Activated naive CD8-positive, alpha-beta T cell treated with anti-CD3 and anti-CD28 coated beads for 36 hours (primary cell): ENCODE results near the gene AUP1. TPM values are rescaled to one million over a fixed set of nuclear protein-coding genes. Genes with fewer than 3 reads are reported as not detected.
A peak's percentile ranks its signal among the peaks of the same experiment; 100 is the strongest.
"Not testable (repeated sequence)": the region's sequence is repeated elsewhere in the genome, so short reads cannot be mapped to it uniquely, and the experiment has no call there.

Experiments used
- DNase-seq: peaks from one replicate; pipeline ENCODE4 v3.0.0; 2021
- H3K27ac Mint-ChIP-seq: one replicate; pipeline ENCODE4 v1.8.0; 2022; ENCODE audit warnings: mild to moderate bottlenecking, moderate library complexity, mixed read lengths
- H3K27me3 Mint-ChIP-seq: one replicate; pipeline ENCODE4 v1.8.0; 2022; ENCODE audit warnings: mild to moderate bottlenecking, mixed read lengths
- H3K36me3 Mint-ChIP-seq: one replicate; pipeline ENCODE4 v1.8.0; 2021; ENCODE audit warnings: mild to moderate bottlenecking, mixed read lengths
- H3K4me1 Mint-ChIP-seq: one replicate; pipeline ENCODE4 v1.8.0; 2021; ENCODE audit warnings: mixed read lengths
- H3K4me3 Mint-ChIP-seq: one replicate; pipeline ENCODE4 v1.8.0; 2022; ENCODE audit warnings: mild to moderate bottlenecking, moderate library complexity, mixed read lengths
- H3K9me3 Mint-ChIP-seq: one replicate; pipeline ENCODE4 v1.8.0; 2022; ENCODE audit warnings: mixed read lengths
- total RNA-seq, 2 experiments: library from RNA; stranded (reverse); gene quantifications; one replicate each; pipeline ENCODE4 v1.2.3, GENCODE V29; 2021

The AUP1 gene
- total RNA-seq, 2 experiments from 2014 or later = 138 to 140 TPM

DNA sequence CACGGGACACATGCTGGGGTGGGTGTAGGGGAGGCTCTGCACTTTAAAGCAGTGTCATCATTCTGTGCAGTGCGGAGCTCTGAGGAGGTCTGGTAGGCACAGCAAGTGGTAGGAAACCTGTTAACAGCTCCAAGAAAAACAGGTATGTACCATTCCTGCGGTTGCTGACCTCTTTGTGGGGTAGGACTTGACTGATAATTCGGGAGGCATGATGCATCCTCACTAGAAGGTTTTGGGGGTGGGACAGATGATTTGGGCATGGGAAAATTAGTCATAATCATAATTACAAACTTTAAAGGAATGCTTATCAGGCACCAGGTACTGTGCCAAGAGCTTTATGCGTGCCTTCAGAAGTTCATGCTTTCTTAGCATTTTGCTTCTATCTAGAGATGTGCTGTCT, 34.7 kb upstream of the AUP1 start:
- H3K4me3 Mint-ChIP-seq = no peak overlapping the region
- H3K9me3 Mint-ChIP-seq = no peaks in the 10 kb centered on the region
- peaks cover 32% of the 10 kb centered on the region for H3K4me1 Mint-ChIP-seq
- H3K36me3 Mint-ChIP-seq = peaks cover 3% of the 10 kb centered on the region
- H3K27ac Mint-ChIP-seq = no peak overlapping the region
- H3K27me3 Mint-ChIP-seq = peaks cover 35% of the 10 kb centered on the region
- no peak for DNase-seq

DNA sequence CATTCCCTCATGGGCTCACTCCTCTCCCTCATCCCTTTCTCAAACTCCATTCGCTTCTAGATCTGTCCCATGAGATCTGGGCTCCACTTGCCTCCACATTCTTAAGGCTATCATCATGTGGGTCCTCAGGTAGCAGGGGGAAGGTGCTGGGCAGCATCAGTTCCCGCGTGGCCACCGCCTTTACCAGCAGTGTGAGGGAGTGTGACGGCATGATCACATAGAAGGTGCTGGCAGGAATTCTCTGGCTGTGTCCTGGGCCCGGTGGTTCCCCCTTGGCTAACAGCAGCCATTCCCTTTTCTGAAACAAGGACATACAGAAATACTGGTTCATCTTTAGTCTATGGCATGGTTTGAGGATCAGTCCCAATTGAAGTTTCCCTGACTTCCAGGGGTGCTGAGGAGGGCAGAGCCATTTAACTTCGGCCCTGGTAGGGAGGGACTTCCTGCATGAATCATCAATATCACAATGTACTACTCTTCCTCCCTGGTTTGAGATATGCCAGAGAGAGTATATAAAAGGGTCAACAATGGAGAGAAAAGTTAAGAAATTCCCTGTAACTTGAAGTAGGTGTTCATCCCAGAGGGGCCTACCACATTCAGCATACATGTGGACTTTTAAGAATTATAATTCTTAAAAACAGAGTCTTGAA, 32.7 kb upstream of the AUP1 start:
- Mint-ChIP-seq H3K4me1 (peaks cover 22% of the 10 kb centered on the region), H3K27ac (no peak overlapping the region), H3K27me3 (peaks cover 35% of the 10 kb centered on the region), H3K4me3 (no peak overlapping the region), H3K36me3 (no peaks in the 10 kb centered on the region), H3K9me3 (no peaks in the 10 kb centered on the region)
- DNase-seq = no peak

DNA sequence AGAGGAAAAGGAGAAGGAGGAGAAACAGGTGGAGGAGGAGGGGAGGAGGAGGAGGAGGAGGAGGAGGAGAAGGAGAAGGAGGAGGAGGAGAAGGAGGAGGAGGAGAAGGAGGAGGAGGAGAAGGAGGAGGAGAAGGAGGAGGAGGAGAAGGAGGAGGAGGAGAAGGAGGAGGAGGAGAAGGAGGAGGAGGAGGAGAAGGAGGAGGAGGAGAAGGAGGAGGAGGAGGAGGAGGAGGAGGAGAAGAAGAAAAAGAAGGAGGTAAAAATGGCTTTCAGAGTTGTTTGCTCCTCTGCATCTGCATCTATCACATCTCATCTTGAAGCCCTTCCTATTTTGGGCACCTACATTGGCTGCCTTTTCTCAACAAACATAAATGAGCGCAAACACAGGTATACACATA, 31.5 kb upstream of the AUP1 start:
- not testable (repeated sequence) for H3K27ac Mint-ChIP-seq, H3K9me3 Mint-ChIP-seq, H3K36me3 Mint-ChIP-seq, DNase-seq, H3K4me3 Mint-ChIP-seq
- Mint-ChIP-seq H3K27me3 (peaks cover 35% of the 10 kb centered on the region), H3K4me1 (peaks cover 15% of the 10 kb centered on the region)

DNA sequence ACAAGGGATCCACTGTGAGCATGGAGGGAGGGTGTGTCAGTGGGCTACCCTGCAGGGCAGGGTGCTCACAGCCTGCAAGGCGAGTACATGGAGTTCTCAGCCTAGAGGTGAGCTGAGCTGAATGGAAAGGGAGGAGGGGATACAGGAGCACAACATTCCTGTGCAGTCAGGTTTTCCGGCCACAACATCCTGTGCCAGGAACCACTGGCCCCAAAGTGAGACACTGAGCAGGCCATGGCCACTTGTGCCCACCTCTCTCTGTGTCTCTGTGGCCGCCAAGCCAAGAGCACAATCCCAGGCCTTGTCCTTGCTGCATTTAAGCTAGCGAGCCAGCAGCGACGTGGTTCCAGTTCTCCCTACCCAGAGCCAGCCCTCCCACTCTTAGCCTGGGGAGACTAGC, 31.1 kb upstream of the AUP1 start:
- Mint-ChIP-seq H3K4me3 (no peak overlapping the region), H3K27me3 (peaks cover 35% of the 10 kb centered on the region), H3K27ac (no peak overlapping the region), H3K36me3 (peaks cover 4% of the 10 kb centered on the region), H3K9me3 (no peaks in the 10 kb centered on the region), H3K4me1 (peaks cover 15% of the 10 kb centered on the region)
- DNase-seq = no peak

DNA sequence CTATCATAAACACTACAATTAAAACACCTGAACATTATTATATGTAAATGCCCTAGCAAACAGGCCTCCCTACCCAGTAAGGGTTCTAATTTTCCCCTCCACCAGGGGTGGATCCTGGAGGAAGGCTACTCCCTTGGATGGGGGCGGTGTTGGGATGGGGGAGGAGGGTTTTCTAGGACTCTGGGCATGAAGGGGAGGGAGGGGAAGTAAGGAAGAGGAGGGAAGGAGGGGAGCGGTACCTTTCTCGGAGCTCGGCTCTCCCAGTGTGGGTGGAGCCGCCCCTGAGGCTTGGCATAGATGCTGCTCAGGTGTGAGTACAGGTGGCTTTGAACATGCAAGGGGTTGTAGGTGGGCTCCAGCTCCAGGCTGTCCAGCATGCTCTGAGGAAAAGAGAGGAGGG, 30.4 kb upstream of the AUP1 start:
- Mint-ChIP-seq H3K27me3 (peaks cover 35% of the 10 kb centered on the region), H3K36me3 (peaks cover 4% of the 10 kb centered on the region), H3K9me3 (no peaks in the 10 kb centered on the region), H3K27ac (no peak overlapping the region), H3K4me3 (no peak overlapping the region), H3K4me1 (peaks cover 15% of the 10 kb centered on the region)
- no peak for DNase-seq

DNA sequence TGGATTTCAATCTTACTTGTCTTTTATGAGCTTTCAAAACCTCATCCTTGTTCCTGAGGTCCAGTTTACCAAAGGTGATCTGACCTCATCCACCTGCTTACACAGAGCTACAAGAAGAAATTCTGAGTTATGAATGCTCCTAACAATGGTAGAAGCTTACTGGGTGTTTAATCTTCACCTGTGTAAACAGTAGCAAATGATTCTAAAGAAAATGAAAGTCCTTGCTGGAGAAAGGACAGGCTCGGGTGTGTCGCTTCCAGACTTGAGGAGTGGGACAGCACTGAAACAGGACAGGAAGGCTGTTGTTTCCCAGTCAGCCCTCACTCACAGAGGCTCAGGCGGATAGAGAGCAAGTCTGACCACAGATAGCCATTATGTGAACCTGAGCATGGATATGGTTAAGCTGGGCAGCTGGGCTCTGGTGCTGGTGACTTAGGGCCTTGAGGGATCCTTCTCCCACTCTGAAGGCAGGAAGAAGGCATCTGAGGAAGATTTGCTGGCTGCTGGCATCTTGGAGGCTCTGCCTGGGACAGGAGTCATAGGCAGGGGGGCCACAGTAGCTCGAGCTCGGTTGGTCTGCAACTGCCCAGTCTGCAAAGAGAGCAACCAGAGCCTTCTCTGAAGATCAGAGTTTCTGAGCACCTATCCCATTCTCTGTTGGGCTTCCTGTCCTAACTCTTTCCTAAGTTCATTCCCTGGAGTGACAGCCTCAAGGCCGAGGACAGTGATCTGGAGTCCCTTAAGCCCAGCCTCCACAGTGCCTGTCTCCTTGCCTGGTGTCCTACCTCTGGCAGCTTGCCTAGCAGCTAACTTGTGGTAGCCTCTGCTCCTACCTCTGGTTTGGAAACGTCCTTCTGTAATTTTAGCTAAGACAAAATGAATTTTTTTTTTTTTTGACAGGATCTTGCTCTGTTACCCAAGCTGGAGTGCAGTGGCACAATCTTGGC, 29.1 kb upstream of the AUP1 start:
- Mint-ChIP-seq H3K4me1 (peaks cover 13% of the 10 kb centered on the region), H3K27ac (no peak overlapping the region), H3K4me3 (no peak overlapping the region), H3K27me3 (peaks cover 35% of the 10 kb centered on the region), H3K36me3 (peaks cover 4% of the 10 kb centered on the region), H3K9me3 (no peaks in the 10 kb centered on the region)
- DNase-seq = no peak

DNA sequence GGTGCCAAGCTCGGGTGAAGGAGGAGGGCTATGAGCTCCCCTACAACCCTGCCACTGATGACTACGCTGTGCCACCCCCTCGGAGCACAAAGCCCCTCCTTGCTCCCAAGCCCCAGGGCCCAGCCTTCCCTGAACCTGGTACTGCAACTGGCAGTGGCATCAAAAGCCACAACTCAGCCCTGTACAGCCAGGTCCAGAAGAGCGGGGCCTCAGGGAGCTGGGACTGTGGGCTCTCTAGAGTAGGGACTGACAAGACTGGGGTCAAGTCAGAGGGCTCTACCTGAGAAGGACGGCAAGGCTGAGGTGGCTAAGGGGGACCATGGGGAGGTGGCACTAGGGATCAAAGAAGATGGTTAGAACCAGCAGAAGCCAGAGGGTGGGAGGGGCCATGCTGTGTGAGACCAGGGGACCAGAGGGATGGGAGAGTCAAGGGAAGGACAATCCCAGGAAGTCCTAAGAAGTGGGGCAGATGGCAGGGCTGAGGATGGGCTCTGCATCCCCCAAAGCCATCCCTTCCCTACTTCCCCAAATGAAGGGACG, 27.4 kb upstream of the AUP1 start:
- Mint-ChIP-seq H3K27ac (no peak overlapping the region), H3K9me3 (no peaks in the 10 kb centered on the region), H3K27me3 (peaks cover 27% of the 10 kb centered on the region), H3K36me3 (peaks cover 4% of the 10 kb centered on the region), H3K4me1 (peaks cover 10% of the 10 kb centered on the region), H3K4me3 (no peak overlapping the region)
- no peak for DNase-seq

DNA sequence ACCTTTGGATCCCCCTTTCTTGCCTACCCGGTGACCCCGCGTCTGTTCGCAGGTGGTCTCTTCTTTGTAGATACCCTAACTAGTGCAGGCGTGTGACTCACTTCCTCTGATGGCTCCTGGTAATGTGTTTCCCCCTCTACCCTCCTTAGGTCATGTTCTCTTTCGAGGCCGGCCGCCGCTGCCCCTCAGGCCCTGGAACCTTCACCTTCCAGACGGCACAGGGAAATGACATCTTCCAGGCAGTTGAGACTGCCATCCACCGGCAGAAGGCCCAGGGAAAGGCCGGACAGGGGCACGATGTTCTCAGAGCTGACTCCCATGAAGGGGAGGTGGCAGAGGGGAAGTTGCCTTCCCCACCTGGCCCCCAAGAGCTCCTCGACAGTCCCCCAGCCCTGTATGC, 26.7 kb upstream of the AUP1 start:
- DNase-seq = no peak
- peaks cover 25% of the 10 kb centered on the region for H3K27me3 Mint-ChIP-seq
- peak overlapping the region; percentile 27 for H3K4me3 Mint-ChIP-seq
- no peak overlapping the region for H3K27ac Mint-ChIP-seq
- H3K4me1 Mint-ChIP-seq = peaks cover 10% of the 10 kb centered on the region
- H3K9me3 Mint-ChIP-seq = no peaks in the 10 kb centered on the region
- peaks cover 4% of the 10 kb centered on the region for H3K36me3 Mint-ChIP-seq

DNA sequence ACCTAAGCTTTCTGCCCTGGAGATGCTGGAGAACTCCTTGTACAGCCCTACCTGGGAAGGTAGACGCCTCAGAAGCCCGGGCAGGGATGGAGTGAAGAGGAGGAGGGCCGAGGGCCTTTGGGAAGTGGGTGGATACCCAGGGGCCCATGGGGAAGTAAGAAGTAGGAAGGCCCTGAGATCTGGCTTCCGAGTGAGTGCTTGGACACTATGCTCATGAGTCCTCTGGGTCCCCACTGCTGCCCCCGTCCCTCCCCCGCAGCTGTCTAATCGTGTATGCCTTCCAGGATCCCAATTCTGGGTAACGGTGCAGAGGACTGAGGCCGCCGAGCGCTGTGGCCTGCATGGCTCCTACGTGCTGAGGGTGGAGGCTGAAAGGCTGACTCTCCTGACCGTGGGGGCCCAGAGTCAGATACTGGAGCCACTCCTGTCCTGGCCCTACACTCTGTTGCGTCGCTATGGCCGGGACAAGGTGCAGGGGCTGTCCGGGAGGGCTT, 26.2 kb upstream of the AUP1 start:
- DNase-seq = no peak
- Mint-ChIP-seq H3K9me3 (no peaks in the 10 kb centered on the region), H3K4me3 (peak overlapping the region; percentile 94), H3K36me3 (peaks cover 4% of the 10 kb centered on the region), H3K27ac (peak overlapping the region; percentile 87), H3K27me3 (peaks cover 26% of the 10 kb centered on the region), H3K4me1 (peaks cover 10% of the 10 kb centered on the region)

DNA sequence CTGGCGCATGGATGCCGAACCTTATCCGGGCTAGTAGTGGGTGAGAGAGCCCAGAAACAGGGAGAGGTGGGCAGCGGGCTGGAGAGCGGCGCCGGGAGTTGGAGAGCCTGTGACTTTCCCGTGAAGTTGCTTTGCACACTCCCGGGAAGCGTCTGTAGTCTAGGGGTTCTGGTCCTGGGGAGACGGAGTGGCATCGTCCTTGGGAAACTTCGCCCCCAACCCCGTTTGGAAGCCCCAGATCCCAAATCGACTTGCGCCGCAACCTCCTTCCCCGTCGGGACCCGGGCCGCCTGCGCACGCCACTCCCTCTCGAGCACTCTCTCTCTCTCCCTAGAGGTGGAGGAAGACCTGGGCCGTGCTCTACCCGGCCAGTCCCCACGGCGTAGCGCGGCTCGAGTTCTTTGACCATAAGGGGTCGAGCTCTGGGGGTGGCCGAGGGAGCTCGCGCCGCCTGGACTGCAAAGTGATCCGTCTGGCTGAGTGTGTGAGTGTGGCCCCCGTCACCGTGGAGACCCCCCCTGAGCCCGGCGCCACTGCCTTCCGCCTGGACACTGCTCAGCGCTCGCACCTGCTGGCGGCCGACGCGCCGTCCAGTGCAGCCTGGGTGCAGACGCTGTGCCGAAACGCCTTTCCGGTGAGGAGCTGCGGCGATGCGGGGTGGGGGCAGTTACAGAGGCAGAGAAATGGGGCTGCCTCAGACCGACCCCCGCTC, 25.5 kb upstream of the AUP1 start:
- H3K4me1 Mint-ChIP-seq = peaks cover 5% of the 10 kb centered on the region
- peak overlapping the region; percentile 87 for H3K27ac Mint-ChIP-seq
- H3K4me3 Mint-ChIP-seq = peak overlapping the region; percentile 94
- no peaks in the 10 kb centered on the region for H3K9me3 Mint-ChIP-seq
- peaks cover 4% of the 10 kb centered on the region for H3K36me3 Mint-ChIP-seq
- peaks cover 26% of the 10 kb centered on the region for H3K27me3 Mint-ChIP-seq
- DNase-seq = peak; percentile 54

DNA sequence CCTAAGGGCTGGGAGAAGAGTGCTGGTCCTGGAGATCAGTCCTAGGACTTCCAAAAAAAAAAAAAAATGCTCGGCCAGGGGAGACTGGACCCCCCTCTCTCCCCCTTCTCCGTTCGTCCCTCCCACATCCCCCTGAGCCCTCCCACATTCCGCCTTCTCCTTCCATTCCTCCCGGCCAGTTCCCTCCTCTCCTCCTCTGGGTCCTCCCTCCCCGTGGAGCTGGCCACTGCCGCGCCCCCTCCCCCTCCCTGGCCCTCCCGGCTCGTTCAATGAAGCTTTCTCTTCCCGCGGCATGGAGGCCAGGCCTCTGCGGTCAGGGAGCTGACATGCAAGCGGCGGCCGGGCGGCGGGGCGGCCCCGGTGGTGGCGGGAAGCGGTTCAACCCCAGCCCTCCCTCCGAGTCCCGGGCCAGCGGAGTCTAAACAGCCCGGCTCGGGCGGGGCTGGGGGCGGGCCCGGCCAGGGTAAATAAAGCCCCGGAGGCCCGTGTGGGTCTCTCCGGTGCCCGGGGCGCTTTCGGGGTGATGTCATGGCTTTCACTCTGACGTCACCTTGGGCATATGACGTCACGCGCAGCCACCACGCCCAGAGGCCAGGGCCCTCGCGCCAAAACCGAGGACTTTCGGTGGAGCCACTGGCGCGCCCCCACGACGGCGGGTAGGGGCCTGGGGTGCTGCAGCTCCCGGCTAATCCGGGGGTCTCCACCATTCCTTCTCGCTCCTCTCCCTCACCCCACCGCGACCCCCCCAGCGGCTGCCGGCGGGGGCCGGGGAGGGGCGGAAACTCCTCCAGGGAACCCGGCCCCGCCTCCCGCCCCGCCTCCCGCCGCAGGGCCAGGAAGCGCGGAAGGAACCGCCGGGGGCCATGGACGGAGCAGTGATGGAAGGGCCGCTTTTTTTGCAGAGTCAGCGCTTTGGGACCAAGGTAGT, 24.6 kb upstream of the AUP1 start, which contains the start of the genes DOK1 and LOXL3:
Gene DOK1 (plus strand): TSS at position 829 of the 928 bp plus-strand sequence. CDS start 35 bp downstream, at position 864.
Gene LOXL3 (minus strand): TSS at position 51 of the 928 bp plus-strand sequence. CDS start 1,308 bp downstream, outside the sequence.
- peak within 1 kb of the TSS; percentile 87 for H3K27ac Mint-ChIP-seq
- peak within 1 kb of the TSS; percentile 94 for H3K4me3 Mint-ChIP-seq
- peak; percentile 82 for DNase-seq
- peaks cover 33% of the 10 kb centered on the region for H3K27me3 Mint-ChIP-seq
- peaks cover 4% of the 10 kb centered on the region for H3K36me3 Mint-ChIP-seq
- H3K9me3 Mint-ChIP-seq = no peaks in the 10 kb centered on the region
- peaks cover 9% of the 10 kb centered on the region for H3K4me1 Mint-ChIP-seq

DNA sequence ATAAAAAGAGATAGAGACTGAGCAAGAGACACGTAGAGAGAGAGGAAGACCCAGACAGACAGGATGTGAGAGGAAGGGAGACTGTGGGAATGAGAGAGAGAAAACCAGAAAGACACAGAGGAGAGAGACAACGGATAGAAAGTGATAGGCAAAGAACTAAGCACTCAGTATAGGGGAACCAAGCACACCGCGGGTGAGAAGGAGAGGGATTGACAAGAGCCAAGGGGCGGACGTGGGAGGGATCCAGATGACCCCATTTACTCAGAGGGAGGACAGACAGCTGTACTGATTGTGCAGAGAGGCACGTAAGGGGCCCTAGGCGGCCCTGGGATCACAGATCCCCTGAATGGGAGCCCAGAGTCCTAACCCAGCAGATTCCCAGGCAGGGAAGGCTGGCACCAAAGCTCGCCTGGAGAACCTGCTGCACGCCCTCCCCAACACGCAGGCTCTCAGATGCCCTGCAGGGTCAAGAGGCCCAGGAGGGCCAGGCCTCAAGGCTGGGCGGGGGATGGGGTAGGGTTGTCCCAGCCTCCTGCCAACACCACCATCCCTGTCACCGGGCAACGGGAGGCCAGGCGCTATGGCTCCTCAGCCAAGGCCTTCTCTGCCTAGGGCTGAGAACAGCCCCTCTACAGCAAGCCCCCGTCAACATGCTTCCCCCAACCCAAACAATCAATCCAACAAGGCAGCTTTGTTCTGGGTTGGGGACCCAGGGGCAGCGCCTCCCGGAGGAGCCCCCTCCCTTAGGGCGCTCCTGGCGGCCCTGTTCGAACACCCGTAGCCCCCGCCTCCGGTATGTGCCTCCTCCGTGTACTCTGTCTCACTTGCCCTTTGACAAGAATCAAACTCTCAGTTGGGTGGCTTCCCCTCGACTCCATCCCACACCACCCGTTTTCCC, 23.7 kb upstream of the AUP1 start:
- H3K27ac Mint-ChIP-seq = peak overlapping the region; percentile 14
- H3K27me3 Mint-ChIP-seq = peaks cover 38% of the 10 kb centered on the region
- H3K4me3 Mint-ChIP-seq = peak overlapping the region; percentile 53
- no peaks in the 10 kb centered on the region for H3K9me3 Mint-ChIP-seq
- peaks cover 12% of the 10 kb centered on the region for H3K4me1 Mint-ChIP-seq
- no peak for DNase-seq
- peaks cover 4% of the 10 kb centered on the region for H3K36me3 Mint-ChIP-seq
